NCI-H2029 (cell line): Measurements from ENCODE around the gene APP.
"Not testable (repeated sequence)": the region's sequence is repeated elsewhere in the genome, so short reads cannot be mapped to it uniquely, and the experiment has no call there.

ENCODE experiments used
- DNase-seq: peaks from one replicate; lab custom pipeline; 2025; lab: John Stamatoyannopoulos, UW

The APP gene

GRCh38 chr21:26164311-26164710 lies 6.3 kb downstream of the APP start:
- no peak for DNase-seq

- DNase-seq = no peak
Observed at GRCh38 chr21:26162081-26162480, 8.5 kb downstream of the APP start.

GRCh38 chr21:26159869-26160268 lies 10.7 kb downstream of the APP start:
- DNase-seq = no peak

GRCh38 chr21:26157801-26158200 lies 12.8 kb downstream of the APP start:
- no peak for DNase-seq

- DNase-seq = no peak
Observed at GRCh38 chr21:26154753-26155152, 15.8 kb downstream of the APP start.

DNA sequence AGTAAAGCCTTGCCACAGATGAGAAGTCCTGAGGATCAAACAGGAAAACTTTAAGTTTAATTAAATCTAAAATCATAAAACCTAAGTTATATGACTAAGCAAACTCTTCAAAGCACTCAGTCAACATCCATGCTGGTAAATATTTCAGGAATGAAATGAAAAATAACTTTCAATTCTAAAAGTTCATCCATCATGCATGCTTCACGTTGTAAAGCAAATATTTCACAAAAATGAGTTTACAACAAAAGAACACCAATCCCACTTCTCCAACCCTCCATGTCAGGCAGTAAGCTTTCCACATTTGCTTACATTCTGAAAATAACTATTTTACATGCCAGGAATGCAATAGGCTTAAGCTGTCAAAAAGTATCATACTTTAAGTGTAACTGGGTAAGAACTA lies 16.8 kb downstream of the APP start:
- DNase-seq = no peak

DNA sequence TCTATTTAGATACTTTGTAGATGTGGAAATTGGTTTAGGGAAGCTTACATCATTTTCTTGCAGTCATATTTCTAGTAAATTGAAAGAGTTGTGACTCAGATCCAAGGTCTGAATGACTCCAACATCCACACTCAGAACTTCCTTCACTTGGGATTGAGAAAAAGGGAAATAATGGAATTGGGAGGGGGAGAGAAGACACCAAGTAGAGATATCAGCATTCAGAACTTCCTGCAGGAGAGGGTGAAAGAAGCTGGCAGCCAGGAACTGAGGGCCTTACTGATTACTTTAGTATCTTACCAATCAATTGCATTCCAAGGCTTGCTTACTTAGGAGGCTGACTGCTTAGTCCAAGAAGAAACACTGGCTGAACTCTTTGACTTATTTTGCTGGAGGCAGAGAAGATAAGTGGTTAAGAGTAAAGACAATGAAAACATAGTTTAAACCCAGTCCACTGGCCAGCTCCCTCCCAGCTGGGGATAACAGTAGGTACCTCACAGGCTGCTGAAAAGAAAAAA lies 21.7 kb downstream of the APP start:
- DNase-seq = no peak

DNA sequence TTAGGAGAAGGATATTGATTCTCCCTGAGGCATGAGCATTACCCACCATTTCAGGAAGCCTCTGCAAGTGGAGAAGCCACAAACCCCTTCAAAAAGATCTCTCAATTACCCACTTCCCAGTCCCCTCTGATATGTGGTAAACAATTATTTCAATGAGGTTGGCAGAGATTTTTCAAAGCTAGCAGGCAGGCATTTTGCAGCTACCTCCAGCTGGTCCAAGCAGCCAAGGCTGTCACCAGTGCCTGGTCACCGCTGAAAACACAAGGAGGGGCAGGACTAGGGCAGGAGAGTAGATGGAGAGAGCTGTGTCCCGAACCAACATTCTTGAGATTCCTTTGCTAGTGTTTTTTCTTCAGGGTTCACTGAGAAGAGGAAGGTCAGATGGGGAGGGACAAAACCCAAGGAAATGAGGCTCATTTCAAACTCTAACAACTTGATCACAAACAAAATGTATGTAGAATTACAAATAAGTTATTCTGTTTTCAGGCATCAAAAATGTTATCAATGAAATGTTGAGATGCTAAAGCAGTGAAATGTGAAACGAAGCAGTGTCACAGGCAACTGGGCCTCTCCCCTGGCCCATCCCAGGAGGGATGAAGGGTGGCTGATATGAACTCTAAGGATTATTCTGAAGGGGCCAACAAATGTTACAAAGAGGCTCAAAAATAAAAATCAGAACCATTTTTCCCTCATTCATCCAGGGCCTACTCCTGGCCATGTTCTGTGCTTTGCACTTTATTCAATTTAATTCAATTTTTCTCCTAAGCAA lies 22.3 kb downstream of the APP start:
- no peak for DNase-seq

DNA sequence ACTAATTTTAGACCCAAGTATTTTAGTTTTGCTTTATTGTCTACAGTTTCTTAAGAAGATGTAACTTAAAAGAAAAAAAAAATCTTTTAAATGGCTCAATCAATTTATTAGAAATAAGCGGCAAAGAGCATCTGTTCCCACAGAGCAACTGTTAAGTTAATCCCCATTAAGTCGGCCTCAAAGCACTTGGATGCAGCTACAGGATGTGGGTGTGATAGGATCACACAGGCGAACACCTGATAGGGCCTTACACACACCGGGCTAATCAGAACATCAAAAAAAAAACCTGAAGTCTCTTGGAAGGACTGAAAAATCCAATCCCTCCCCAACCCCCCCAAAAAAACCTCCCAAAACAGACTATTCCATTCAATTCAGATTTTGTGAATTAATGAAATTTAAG lies 23.0 kb downstream of the APP start:
- DNase-seq = no peak

DNA sequence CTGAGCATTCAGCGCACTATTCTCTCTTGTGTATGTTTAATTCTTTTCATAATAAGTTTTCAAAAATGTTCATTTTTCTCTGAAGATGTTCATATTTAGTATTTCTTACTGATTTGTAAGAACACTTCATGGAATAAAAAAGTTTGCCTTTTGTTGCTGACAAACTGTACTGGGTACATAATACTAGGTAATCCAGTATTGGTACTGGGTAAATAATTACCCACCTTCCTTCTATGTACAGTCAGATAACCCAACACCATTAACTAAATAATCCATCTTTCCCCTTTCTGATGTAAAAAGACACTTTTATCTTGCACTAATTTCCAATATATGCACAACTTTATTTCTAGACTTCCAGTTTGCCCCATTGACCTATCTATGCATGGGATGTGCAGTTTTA lies 23.9 kb downstream of the APP start:
- DNase-seq = no peak

GRCh38 chr21:26144031-26144430 lies 26.5 kb downstream of the APP start:
- no peak for DNase-seq

DNA sequence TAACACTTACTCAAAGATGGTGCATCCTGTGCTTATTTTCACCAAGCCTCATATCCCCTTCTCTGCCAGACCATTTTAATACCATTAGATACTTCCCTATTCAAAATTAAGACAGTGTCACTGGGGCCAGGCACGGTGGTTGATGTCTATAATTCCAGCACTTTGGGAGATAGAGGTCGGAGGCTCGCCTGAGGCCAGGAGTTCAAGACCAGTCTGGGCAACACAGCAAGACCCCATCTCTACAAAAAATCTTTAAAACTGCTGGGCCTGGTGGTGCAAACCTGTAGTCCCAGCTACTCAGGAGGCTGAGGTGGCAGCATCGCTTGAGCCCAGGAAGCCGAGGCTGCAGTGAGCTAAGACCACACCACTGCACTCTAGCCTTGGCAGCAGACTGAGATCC lies 28.2 kb downstream of the APP start:
- no peak for DNase-seq

DNA sequence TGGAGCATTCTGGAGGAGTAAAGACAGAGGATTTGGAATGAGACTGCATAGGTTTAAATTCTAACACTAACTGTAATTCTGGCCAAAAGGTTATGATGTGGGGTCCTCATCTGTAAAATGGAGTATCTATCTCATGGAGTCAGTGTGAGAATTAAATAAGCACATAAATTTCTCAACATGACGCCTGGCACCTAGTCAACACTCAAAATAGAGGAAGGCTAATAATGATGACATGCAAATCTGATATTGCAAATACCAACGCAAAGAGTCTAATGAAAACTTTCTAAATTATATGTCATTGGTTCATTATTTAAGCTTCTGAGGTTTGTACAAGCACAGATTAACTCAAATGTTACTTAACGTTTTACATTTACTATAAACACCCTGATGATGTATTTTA lies 29.6 kb downstream of the APP start:
- DNase-seq = no peak

DNA sequence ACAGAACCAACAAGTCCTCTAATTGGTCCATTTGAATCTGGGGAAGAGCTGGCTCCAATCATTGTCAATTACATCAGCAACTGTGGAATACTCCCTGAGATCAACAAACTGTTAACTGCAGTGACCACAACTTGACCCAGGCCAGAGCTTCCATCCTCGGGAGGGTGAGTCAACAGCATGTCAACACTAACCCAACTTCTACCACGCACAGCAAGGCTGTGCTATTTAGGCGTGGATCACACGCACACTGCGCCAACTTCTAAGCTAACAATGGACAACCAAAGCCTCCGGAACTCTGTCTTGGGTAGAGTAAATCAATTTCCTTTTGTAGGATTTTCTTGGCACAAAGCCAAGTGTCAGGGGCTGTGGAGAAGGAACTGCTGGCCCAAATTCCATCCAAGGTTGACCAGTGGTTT lies 30.4 kb downstream of the APP start:
- no peak for DNase-seq

GRCh38 chr21:26138615-26139257 lies 31.8 kb downstream of the APP start:
- DNase-seq = no peak

DNA sequence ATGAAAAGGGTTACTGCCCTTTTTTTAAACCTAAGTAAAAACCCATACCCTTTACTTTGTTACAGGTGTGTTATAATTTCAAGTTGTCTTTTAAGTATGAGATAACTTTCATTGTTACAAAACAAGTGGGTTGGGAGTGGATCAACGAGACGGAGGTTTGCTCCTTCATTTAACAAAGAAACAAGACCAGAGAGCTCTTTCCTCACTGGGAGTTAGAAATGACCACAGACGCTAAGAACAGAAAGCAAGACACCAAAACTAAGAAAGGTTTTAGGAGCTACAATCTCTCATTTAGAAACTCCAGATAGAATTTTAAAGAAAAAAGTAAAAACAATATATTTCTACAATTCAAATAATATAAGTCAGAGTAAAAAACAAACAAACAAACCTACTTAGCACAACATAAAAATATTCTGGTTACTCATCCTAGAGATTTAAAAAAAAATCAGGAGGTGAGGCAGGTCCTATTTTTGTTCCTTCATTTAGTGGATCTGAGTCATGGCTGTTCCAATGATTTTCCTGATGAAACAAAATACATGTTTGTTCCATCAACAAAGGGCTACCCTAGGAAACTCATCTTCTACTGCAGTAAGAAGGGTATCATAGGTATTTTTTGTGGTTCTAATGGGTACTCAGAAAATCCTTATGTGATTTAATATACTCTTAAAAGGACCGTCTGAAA lies 33.0 kb downstream of the APP start:
- no peak for DNase-seq

- DNase-seq = no peak
Observed at GRCh38 chr21:26136671-26137070, 33.9 kb downstream of the APP start.

DNA sequence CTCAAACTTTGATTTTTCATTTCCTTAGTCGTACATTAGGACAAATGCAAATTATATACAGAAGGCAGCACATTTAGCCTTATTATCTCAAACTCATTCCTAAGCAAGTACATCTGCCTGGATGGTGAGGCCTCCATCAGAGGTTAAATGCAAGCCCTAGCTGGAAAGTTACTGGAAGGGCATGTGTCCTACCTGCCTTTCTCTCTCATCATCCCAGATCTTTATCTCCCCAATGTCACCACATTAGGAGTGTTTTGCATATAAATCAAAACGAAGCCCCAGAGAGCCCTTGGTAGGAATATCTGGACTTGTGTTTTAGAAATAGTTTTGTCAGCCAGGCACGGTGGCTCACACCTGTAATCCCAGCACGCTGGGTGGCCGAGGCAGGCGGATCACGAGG lies 35.0 kb downstream of the APP start:
- no peak for DNase-seq

- no peak for DNase-seq
Observed at GRCh38 chr21:26131554-26131953, 39.0 kb downstream of the APP start.

DNA sequence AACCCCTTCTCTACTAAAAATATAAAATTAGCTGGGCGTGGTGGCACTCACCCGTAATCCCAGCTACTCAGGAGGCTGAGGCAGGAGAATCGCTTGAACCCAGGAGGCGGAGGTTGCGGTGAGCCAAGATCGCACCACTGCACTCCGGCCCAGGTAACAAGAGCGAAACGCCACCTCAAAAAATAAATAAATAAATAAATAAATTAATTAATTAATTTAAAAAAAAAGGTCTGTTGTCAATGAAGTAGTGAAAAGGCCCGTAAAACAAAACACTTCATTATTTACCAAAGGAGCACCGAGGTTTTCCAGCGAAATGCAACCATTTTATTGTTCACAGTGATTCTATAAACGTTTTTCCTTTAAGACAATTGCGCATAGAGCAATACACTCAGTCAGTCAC lies 39.5 kb downstream of the APP start:
- DNase-seq = not testable (repeated sequence)

GRCh38 chr21:26130249-26130881 lies 40.2 kb downstream of the APP start:
- no peak for DNase-seq

GRCh38 chr21:26127918-26128317 lies 42.7 kb downstream of the APP start:
- no peak for DNase-seq
